Measurements from ENCODE around the gene SCYL1.

The SCYL1 gene

GRCh38 chr11:65537620-65538231, 12.8 kb downstream of the SCYL1 start:
- DNase-seq = no peak

- peak; percentile 52 for DNase-seq
Observed at GRCh38 chr11:65538232-65538914, 13.5 kb downstream of the SCYL1 start.

DNA sequence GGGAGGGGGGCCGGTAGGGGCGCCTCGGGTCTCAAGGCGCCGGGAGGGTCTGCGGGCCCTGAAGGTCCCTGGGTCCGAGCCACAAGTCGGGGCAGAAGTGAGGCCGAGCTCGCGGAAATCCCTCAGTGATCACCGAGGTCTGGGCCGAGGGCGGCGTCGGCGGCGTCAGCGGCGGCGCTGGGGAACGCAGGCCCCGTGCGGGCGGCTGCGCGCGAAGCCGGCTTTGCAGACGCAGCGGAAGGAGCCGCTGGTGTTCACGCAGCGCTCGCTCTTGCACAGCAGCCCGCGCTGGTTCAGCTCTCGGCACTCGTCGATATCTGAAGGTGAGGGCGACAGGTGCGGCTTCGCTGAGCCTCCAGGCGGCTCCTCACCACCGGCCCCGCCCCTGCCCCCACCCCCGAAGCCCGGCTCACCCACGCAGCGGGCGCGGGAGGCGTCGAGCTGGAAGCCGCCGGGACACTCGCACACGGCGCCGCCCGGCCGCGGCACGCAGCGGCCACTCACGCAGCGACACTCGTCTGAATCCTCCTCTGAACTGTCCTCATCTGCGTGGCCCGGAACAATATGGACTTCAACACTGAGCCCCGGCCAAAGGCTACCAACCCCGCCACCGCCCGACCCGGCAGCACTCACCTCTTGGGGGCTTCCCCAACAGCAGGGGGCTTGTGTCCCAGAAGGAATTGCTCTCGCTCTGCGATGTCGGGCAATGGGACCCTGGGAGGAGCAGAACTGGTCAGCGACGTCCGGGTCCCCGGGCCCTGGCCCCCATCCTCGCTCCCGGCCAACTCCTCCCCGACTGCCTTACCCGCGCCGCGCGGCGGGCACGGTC, 14.2 kb downstream of the SCYL1 start:
- peak; percentile 68 for DNase-seq

DNA sequence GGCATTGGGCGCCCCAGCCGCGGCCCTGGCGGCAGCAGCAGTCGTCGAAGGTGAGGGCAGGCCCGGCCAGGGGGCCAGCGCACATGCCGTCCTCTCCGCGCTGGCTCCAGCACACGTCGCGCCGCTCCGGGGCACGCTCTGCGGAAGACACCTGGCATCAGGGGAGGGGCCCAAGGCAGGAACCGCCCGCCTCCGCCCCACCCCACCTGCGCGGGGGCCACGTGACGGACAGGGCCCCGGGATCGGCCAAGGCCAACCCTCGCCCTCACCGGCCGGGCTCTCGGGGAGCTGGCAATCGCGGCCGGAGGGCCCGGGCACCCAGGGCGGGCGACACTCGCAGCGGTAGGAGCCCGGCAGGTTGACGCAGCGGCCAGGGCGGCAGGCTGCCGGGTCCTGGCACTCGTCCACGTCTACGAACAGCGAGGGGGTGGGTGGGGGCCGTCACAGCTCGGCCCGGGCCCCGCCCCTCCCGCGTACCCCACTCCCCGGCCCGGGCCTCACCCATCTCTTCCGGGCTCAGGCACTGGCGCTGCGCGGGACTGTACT, 14.9 kb downstream of the SCYL1 start:
- no peak for DNase-seq

- peak; percentile 97 for DNase-seq
Observed at GRCh38 chr11:65540290-65541092, 15.6 kb downstream of the SCYL1 start.

DNA sequence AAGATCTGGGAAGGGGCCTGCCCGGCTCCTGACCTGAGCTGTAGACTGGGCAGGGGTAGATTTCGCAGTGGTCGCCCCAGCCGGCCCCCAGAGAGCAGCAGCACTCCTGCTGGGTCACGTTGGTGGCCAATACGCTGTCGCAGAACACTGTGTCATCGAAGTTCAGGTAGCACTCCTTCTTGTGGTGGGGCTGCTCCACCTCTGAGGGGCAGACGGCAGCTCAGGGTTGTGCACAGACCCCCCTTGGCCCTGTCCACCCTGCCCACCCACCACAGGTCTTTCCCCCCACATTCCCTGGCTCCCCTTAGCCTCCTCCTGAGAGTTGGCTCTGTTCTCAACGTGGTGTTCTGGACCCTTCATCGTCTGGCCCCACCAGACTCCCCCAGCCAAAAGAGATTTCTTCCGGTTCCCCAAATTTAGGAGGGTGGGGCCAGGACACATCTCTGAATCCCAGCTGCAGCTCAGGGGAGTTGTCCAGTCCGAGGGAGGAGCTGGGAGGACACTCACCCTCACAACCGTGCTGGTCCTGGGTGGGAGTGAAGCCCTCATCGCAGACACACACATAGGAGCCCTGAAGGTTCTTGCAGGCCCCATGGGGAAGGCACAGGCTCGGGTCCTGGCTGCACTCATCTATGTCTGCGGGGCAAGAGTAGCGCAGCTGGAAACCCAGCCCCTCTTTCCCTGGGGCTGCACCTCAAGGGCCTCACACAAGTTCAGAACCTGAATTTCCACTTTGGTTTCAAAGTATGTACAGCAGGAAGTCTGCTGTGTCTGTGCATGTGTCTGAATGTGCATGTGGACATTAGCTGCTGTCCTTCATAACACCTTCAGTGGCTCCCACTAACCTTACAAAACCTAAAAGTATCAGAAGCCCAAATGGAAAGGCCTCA, 16.5 kb downstream of the SCYL1 start:
- no peak for DNase-seq

DNA sequence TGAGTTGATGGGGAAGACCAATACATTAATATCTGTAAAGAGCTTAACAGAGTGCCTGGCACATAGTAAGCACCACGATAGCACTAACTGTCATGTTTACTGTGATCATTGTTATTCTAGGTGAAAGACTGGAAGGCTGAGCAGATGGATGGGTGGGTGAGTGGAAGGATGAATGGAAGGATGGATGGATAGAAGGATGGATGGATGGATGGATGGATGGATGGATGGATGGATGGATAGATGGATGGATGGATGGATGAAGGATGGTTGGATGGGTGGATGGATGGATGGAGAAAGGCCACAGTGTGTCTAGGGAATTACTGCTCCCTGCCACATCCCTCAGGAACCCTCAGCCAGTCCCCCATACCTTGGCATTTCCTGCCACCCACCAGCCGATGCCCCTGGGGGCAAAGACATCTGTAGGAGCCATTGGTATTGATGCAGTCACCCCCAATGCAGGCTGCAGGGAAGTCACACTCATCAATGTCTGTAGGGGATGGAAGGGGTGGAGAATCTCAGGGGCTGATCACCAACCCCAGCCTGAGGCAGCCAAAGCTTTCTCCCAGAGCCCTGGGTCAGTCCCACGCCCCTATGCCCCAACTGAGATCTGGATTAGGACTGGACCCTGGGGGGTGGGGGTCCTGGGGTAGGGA, 18.0 kb downstream of the SCYL1 start:
- DNase-seq = no peak

- no peak for DNase-seq
Observed at GRCh38 chr11:65545853-65546216, 21.0 kb downstream of the SCYL1 start.

GRCh38 chr11:65546217-65546958, 21.5 kb downstream of the SCYL1 start:
- peak; percentile 95 for DNase-seq

- no peak for DNase-seq
Observed at GRCh38 chr11:65547446-65548125, 22.7 kb downstream of the SCYL1 start.

GRCh38 chr11:65548395-65548794, 23.5 kb downstream of the SCYL1 start:
- DNase-seq = no peak

DNA sequence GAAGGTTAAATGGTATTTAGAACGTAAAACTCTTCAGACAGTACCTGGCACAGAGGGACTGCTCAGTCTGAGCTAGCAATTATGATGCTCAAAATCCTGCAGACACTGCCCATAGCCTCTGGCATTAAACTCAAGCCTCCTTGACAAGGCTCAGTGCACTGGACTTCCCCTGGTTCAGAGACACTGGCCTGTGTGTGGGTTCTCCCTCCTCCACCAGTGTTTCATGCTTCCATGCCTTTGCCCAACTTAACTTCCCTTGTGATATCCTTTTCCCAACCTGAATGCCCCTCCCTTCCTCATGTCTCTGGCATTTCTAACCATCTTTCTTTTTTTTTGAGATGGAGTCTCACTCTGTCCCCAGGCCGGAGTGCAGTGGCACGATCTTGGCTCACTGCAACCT, 24.2 kb downstream of the SCYL1 start:
- no peak for DNase-seq

DNA sequence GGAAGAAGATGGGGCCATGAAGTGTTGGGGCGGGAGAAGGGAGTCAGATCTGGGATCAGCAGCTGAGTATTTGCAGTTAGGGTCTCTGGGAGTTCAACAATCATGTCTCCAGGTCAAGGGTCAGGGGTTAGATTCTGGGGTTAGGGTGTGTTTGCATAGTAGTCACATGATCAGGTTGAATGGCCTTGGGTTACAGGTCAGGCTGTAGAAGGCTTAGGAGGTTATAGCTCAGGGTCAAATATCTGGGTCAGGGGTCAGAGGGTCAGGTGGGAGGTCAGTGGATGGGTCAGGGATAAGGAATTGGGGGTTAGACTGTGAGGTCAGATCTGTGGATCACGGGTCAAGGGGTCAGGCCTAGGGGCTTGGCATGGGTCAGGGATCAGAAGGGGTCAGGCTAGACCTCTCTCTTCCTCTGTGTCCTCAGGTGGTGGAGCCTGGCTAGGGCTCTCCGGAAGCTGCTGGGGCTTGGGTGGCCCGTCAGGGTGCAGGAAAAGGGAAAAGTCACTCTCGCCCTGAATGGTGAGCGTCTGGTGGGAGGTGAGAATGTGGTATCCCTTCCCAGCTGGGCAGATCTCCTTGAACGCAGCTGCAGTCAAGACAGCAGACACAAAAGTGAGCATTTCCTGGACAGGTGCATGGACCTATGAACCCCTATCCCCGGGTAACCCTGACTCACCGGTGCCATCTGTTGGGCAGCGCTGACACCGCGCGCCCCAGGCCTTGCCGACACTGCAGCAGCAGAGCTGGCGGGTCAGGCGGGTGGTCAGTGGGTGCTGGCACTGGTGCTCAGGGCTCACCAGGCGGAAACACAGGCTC, 26.9 kb downstream of the SCYL1 start:
- no peak for DNase-seq

DNA sequence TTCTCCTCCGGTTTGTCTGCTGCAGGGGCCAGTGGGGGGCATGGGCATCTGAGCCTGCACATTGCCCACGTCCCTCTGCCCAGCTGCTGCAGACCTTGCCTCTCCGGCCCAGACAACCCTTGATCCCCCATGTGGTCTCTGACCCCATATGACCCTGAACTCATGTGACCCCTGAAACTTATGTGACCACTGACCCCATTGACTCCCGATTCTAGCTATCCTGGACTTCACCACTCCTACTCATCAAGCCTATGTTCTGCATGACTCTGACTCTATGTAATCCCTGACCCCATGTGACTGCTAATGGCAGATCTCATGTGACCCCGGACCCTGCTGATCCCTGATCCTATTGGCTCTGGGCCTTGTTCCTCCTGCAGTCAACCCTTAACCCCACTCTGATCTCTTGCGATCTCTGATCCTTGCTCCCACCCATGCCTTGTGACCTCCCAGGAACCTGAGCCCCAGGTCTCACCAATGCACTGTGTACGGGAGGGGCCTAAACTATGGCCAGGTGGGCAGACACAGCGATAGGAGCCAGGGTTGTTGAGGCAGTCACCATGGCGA, 27.6 kb downstream of the SCYL1 start:
- no peak for DNase-seq

DNA sequence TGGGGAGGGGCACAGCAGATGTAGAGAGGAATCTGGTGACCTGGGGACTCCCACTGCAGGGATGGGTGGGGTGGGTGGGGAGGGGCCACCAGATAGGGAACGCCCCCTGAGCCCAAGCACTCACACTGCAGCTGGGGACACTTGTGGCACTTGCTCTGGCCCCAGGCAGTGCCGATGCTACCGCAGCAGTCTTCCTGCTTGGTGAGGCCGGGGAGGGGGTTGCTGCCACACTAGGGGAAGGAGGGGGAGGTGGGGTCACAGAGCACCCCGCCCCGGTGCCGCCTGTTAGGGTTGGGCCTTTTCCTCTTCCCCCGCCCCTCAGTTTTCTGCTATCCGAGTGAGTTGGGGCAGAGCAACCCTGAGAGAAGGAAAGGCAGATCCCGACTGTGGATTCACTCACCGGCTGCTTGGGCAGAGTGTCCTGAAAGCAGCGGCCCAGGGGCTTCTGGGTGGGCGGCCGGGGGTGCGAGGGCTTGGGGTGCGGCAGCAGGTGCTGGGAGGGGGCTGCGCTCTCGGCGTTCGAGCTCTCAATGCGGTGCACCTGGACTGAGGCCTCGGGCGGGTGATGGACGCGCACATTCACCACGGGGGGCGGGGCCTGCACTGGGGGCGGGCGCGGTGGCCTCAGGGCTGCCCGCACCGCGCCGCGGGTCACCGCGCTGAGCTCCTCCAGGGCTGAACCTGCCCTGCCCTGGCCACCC, 28.6 kb downstream of the SCYL1 start:
- peak; percentile 77 for DNase-seq

- no peak for DNase-seq
Observed at GRCh38 chr11:65554057-65554818, 29.4 kb downstream of the SCYL1 start.

DNA sequence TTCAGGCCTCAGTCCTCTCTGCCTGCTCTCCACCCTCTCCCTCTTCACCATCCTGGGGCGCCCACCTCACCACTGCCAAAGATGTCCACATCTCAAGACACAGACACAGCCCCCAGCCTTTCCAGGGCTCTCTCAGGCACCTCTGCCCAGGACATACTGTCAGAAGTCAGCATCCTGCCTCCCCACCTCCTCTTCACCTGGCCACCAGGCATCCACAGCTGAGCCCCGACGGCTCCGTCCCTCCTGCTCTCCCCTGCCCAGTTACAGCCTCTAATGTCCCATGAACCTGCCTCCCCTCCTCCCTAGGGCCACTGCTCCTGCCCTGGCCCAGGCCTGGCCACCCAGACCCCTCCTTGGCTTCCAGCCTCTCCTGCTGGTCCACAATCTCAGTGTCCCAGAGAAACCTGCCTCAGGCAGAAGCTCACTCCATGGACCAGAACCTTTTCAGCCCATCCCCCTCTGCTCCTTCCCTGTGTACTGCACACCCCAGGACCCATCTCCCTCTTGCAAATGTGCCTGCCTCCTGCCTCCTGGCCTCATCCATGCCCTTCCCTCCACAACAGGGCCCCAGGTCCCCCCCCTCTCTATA, 30.1 kb downstream of the SCYL1 start:
- DNase-seq = no peak
